Stimulated activated CD4-positive, alpha-beta T cell treated with anti-CD3 and anti-CD28 coated beads, Interleukin-15, amount 100 ng/mL, for 24 hours (primary cell): Measurements from ENCODE around the gene RALGPS2.

ENCODE experiments used
- DNase-seq: peaks from one replicate; pipeline ENCODE4 v3.0.0-alpha.2; 2020

RALGPS2 gene

DNA sequence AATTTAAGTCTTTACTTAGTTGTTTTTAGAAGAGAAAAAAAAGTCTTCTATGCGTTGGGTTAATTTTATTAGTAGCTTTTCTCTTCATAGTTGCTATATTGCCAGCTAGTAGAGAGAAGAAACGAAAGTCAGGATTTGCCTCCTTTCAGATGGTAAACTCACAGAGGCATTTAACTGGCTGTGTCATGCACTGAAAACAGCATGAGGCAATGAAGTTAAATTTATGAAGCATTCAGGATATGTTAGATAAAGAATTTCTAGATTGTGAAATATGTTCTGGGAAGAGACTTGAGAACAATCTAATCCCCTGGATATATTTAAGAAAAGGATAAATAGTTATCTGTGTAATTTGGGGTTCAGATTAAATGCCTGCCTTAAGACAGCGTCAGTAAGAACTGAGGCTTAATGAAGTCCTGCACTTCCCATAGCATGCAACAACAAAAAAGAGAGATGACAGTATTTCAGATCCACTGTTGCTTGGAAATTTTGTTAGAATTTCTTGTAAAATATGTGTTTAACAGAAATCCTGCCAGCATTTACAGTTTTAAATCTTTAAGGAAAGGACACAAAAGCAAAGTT, 144.2 kb downstream of the RALGPS2 start:
- no peak for DNase-seq

DNA sequence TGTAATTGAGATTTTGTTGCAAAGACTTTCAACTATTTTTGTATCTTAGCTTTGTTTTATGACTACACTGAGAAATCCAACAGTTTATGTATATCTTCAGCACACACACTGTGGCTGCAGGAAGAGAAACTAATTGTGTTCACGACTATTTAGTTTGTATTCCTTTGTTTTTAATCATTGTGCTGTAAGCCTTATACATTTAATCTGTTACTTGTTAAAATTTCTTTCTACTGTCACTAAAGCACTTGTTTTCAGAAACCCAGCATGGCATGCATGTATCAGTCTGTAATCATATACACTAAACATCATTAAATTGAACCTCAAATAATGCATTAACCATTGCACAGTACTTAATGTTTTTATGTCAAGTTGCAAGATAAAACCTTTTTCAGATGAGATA, 145.2 kb downstream of the RALGPS2 start:
- DNase-seq, result no peak

DNA sequence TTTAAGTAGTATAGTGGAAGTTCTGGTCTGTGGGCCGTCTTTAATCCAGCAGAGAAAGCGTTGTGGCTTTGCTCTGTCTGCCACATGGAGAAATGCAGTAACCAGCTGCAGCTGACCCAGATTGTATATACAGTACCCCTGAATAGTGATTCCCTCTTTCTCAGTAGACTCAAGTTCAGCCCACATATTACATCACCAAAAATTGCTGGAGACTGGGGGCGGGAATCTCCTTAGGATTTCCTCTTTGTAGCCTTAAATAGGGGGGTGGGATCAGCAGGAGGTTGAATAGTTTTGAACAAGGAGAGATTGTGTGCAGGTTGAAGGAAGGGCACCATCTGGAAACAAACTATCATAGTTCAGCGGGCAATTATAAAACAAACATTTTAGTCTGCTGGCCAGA, 145.9 kb downstream of the RALGPS2 start, which contains the start of gene ANGPTL1:
TSS of gene ANGPTL1 (minus strand) at position 134 of the 400 bp plus-strand sequence. CDS start 5,301 bp downstream, outside the sequence.
- no peak for DNase-seq

DNA sequence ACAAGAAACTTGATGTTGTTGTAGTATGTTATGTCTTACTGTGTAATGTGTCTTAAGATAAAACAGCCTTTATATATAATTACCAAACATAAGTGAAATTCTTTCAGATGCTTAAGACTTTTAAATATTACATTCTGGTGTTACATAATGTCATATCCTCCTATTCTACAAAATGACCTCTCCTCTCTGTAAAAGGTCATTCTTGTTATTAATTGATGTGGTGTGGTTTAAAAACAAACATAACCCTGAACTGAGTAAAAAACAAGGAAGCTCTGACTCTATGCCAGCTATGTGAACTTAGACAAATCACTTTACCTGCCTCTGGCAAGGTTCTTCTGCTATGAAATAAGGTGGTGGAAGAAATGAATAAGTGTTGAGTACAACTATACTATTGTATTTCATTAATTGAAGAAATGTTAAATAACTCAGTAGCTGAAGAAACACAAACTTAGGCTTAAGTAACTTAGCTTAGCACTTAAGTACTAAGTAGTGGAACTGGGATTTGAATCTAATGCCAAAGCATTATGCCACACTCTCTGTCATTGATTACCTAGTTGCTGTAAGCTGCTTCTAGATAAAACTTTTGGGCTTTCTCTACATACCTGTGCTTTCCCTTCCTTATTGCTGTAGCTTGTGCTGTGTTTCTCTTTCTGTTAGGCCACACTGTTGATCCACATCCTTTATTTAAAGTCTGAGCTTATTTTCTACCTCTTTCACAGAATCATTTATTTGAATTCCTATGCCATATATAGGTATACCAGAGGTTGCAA, 146.7 kb downstream of the RALGPS2 start:
- DNase-seq, result no peak

DNA sequence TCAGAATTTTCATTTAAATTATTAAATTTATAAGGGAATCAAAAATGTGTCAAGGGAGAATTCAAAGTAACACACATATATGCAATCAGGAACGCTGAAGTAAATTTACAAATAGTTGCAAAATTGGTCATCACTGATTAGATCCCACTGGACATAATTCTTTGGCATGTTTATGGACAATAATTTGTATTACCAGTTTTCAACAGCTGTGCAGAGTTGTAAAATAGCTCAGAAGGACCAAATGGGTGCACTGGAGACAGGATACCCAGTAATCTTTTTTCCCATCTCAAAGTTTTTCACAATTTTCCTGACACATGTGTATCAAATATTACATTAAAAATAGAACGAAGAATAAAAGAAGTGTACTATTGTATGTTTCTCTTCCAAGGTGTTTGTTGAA, 149.9 kb downstream of the RALGPS2 start:
- DNase-seq, result no peak

DNA sequence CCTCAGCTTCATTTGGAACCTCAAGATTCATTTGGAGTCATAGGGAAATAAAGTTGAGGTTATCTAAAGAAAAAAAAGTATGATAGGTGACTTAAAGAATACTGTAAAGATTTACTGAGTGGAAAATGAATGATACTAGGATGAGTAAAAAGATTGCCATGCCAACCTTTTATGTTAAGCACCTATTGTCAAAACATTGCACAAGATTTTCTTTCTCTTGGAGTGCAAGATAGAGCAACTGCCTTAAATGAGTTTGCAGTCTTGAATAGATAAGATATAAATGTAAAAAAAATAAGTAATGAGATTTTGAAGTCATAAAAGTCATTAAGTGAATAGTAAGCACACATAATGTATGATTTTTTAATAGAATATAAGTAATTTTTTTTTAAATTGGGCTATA, 150.9 kb downstream of the RALGPS2 start:
- no peak for DNase-seq

DNA sequence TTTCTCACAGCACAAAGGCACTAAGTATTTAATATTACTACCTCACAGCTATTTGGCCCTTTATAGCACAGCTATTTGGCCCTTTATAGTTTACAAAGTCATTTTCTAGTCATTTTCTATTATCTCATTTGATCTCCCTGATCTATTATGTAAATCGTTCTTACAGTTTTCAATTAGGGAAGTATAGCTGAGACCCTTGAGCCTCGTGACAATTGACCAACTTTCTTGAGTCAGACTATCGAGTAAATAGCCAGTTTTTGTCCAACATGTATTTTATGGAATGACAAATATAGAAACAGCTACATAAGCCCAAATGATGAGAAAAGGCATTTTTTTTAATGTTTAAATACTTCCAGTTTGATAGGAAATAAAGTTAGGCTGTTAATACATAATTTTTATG, 152.9 kb downstream of the RALGPS2 start:
- no peak for DNase-seq

DNA sequence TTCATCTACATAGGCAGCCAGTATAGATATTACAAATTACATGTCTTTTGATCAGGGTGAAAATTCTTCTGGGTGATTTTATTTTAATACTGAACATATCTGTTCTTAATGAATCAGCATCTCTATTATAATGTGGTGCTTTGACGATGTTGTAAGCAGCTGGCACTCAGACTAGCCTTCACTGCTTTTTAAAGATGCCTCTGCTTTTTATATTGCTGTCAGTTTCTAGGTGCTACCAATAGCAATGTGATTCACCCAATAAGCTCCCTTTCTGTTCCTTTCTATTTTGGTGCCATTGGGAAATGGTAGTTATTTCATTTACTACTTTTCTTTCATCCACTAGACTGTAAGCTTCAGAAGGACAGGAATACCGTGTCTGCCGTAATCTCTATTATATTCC, 156.9 kb downstream of the RALGPS2 start:
- DNase-seq, result no peak

GRCh38 chr1:178885869-178886268, 160.8 kb downstream of the RALGPS2 start:
- DNase-seq, result no peak

DNA sequence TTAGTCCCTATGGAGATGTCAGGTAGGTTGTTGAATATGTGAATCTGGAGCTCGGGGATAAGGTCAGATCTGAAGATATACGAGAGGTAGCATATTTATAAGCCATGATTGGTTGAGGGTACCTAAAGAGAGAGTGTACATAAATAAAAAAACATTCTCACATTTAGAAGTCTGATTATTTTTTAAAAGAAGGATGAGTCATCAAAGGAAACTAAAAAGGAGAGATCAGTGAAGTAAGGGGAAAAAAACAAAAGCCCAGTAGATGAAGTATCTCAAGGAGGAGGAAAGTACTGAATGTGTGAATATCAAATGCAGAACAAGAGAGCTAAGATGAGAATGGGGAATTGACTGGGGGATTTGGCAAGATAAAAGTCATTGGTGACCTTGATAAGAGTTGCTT, 161.5 kb downstream of the RALGPS2 start:
- no peak for DNase-seq

- DNase-seq, result no peak
These were observed 170.9 kb downstream of the RALGPS2 start for GRCh38 chr1:178895928-178896327.

- DNase-seq, result no peak
These were observed 173.4 kb downstream of the RALGPS2 start for GRCh38 chr1:178898401-178898800.

DNA sequence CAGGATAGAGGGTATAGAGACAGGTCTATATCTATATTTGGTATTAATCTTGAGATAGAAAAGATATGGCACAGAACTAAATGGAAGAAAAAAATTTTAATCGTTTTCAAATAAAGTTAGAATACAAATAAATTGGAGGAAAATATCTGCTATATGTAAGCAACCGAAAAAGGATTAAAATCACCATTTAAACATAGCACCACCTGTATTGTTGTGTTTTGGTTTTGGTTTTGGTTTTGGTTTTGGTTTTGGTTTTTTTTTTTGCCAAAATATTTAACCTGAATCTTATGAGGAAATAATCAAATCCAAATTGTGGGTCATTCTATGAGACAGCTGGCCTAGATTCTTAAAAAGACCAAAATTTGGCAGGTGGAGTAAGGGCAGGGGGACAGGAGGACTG, 174.4 kb downstream of the RALGPS2 start:
- no peak for DNase-seq

GRCh38 chr1:178901482-178902125, 176.6 kb downstream of the RALGPS2 start:
- DNase-seq, result no peak

GRCh38 chr1:178908358-178908757, 183.3 kb downstream of the RALGPS2 start:
- no peak for DNase-seq

GRCh38 chr1:178910023-178910422, 185.0 kb downstream of the RALGPS2 start:
- DNase-seq, result no peak

- DNase-seq, result no peak
These were observed 187.6 kb downstream of the RALGPS2 start for GRCh38 chr1:178912597-178912996.

- no peak for DNase-seq
These were observed 191.6 kb downstream of the RALGPS2 start for GRCh38 chr1:178916448-178917174.

GRCh38 chr1:178918308-178918707, 193.3 kb downstream of the RALGPS2 start:
- no peak for DNase-seq

DNA sequence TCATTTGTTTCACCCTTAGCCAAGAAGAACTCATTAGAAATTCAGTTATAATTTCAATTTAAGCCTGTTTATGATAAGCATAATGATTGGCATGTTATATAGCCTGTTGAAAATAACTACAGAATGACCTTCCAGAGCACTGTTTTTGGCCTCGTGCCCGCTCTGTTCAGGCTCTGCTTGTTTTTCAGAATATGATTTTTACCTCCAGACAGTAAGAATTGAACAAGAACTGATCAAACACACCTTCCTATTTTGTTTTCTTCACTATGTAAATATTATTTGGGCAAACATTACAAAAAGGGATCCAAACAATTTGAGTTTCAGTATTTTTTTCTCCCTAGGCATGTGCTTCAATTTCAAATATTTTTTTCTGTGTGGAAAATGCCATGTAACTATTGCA, 193.9 kb downstream of the RALGPS2 start:
- no peak for DNase-seq

DNA sequence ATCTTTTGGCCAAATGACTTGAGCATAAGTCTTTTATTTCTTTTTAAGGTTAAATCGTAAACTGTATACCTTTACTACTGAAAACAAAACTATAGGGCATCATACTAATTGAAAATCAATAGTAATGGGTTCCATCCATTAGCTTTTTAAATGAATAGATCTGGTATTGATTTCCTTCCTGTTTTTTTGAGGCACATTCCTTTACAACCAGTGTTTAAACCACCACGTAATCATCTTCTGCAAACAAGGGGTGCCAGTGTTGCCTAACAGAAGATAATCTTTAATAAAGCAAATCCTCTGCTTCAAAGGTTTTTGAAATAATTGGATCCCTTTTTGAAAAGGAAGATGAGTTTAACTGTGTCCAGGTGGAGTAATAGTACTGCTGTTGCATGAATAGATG, 194.5 kb downstream of the RALGPS2 start:
- no peak for DNase-seq

- no peak for DNase-seq
These were observed 196.5 kb downstream of the RALGPS2 start for GRCh38 chr1:178921499-178921898.

DNA sequence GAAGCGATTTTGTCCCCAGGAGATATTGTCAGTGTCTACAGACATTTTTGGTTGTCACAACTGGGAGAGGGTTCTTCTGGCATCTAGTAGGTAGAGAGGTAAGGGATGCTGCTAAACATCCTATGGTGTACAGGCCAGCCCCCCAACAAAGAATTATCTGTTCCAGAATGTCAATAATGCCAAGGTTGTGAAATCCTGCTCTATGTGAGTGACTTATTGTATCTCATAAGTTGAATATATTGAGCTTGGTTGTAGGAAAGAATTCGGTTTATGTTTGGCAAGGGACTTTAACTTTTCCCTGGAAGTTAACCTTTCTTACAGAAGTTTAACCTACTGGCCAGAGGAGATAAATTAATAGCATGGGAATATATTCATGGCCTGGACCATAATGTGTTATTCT, 198.5 kb downstream of the RALGPS2 start:
- DNase-seq, result no peak

GRCh38 chr1:178926046-178926445, 201.0 kb downstream of the RALGPS2 start:
- DNase-seq, result no peak
